Peyer's patch (tissue), 4 donors: ENCODE results near the gene SIRPB2.

ENCODE experiments used
- POLR2A ChIP-seq, 2 donors: fragments of 450-650 bp; IDR thresholded peaks; one replicate each; pipeline ENCODE4 v1.5.1; 2017; ENCODE audit warnings: antibody characterized with exemption in 2 of 2, mild to moderate bottlenecking in 2 of 2, moderate library complexity in 2 of 2
- TF ChIP-seq, protein P1 (sequence below), 6 experiments: fragments of 450-650 bp in 4 of 6; fragments of 200-600 bp in 2 of 6; sonication (generic) in 1 of 6; IDR thresholded peaks; one replicate each; pipeline ENCODE4 v1.5.1; 2017 to 2019; ENCODE audit warnings: antibody characterized with exemption in 6 of 6, mild to moderate bottlenecking in 3 of 6, moderate library complexity in 1 of 6

DNA sequence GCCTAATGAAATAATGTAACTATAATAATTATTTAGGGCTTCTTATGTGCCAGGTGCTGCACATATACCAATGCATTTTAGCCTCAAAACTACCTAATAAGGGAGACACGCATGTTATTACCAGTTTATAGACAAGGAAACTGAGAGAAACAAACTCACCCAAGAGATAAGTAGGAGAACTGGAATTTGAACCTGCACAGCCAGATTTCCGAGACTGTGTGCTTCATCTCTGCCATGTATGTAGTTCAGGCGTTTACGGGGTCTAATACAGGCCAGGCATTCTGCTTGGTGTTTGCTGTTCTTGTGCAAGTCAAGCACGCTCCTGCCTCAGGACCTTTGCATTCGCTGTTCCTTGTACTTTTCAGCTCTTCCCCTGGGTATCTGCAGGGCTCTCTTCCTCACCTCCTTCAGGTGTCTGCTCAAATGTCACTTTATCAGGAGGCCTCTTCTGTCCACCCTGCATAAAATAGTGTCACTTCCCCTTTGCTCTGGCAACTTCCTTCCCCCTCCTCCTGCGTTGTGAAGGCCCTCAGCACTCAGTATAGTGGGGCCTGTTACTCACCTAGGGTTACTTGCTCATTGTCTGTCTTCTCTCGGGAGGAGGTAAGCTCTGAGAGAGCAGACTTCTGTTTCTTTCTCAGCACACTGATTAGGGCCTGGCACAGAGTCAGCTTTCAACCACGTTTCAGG lies 18.5 kb downstream of the SIRPB2 start:
- TF ChIP-seq, protein P1, sequence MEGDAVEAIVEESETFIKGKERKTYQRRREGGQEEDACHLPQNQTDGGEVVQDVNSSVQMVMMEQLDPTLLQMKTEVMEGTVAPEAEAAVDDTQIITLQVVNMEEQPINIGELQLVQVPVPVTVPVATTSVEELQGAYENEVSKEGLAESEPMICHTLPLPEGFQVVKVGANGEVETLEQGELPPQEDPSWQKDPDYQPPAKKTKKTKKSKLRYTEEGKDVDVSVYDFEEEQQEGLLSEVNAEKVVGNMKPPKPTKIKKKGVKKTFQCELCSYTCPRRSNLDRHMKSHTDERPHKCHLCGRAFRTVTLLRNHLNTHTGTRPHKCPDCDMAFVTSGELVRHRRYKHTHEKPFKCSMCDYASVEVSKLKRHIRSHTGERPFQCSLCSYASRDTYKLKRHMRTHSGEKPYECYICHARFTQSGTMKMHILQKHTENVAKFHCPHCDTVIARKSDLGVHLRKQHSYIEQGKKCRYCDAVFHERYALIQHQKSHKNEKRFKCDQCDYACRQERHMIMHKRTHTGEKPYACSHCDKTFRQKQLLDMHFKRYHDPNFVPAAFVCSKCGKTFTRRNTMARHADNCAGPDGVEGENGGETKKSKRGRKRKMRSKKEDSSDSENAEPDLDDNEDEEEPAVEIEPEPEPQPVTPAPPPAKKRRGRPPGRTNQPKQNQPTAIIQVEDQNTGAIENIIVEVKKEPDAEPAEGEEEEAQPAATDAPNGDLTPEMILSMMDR (IDR thresholded peaks at IDR 0.05), result no peak
- no peak for TF ChIP-seq POLR2A (IDR thresholded peaks at IDR 0.05)
